Activated B cell treated with CpG ODN at 0.5 μM for 24 hours (primary cell): ENCODE measurements around the gene MANSC1. TPM values are rescaled to one million over a fixed set of nuclear protein-coding genes. Genes with fewer than 3 reads are reported as not detected.

ENCODE experiments used
- ATAC-seq: fragments of 200-7000 bp; cut with Tn5 transposase; one replicate; pipeline ENCODE4 v1.10.0; 2021; ENCODE audit warnings: low read depth, mild to moderate bottlenecking, moderate library complexity
- CTCF ChIA-PET: fragments of 350-600 bp; sonication (Branson Sonifier 250); formaldehyde crosslinking; loops from one replicate; lab custom pipeline; 2021; ENCODE audit warnings: antibody characterized with exemption; lab: Charles Lee
- POLR2A ChIA-PET: fragments of 350-600 bp; sonication (Branson Sonifier 250); formaldehyde crosslinking; loops from one replicate; lab custom pipeline; 2021; ENCODE audit warnings: antibody characterized with exemption; lab: Charles Lee
- DNase-seq: peaks from one replicate; pipeline ENCODE4 v3.0.0; 2022
- H3K27ac Mint-ChIP-seq: one replicate; pipeline ENCODE4 v1.8.0; 2020; ENCODE audit warnings: mixed read lengths
- H3K27me3 Mint-ChIP-seq: one replicate; pipeline ENCODE4 v1.8.0; 2021; ENCODE audit warnings: mixed read lengths
- H3K36me3 Mint-ChIP-seq: one replicate; pipeline ENCODE4 v1.8.0; 2021; ENCODE audit warnings: low read depth, mixed read lengths
- H3K4me1 Mint-ChIP-seq: one replicate; pipeline ENCODE4 v1.8.0; 2021; ENCODE audit warnings: mixed read lengths
- H3K4me3 Mint-ChIP-seq: one replicate; pipeline ENCODE4 v1.8.0; 2020; ENCODE audit warnings: mild to moderate bottlenecking, mixed read lengths
- H3K9me3 Mint-ChIP-seq: one replicate; pipeline ENCODE4 v1.8.0; 2020; ENCODE audit warnings: mixed read lengths
- intact Hi-C: fragments of 100-400 bp; cut with micrococcal nuclease; formaldehyde crosslinking; loops from one replicate; pipeline ENCODE4 v1.15.1; 2024
- total RNA-seq: library from RNA; stranded (reverse); gene quantifications from 2 replicates; pipeline ENCODE4 v1.2.3, GENCODE V29; 2022
- TF ChIP-seq, protein P1 (sequence below): fragments of 200-600 bp; IDR thresholded peaks from one replicate; pipeline ENCODE4 v1.8.0; 2022; ENCODE audit warnings: antibody characterized with exemption, mild to moderate bottlenecking

Gene MANSC1
- total RNA-seq, 1 donor from 2014 or later, result 0.86 TPM

- ATAC-seq (no peak), DNase-seq (no peak)
- ChIA-PET POLR2A (interaction anchor here (0.5 kb wide), 1 partner anchor 277 kb away, joined by 4 read pairs; no protein-coding TSS in a partner anchor), CTCF (no interaction called here)
- Mint-ChIP-seq H3K27me3 (peaks cover 9% of the 10 kb centered on the region), H3K9me3 (peaks cover 5% of the 10 kb centered on the region), H3K27ac (no peak overlapping the region), H3K4me3 (no peak overlapping the region), H3K4me1 (no peaks in the 10 kb centered on the region), H3K36me3 (no peaks in the 10 kb centered on the region)
- intact Hi-C loops, result no loop called here
- TF ChIP-seq, protein P1, sequence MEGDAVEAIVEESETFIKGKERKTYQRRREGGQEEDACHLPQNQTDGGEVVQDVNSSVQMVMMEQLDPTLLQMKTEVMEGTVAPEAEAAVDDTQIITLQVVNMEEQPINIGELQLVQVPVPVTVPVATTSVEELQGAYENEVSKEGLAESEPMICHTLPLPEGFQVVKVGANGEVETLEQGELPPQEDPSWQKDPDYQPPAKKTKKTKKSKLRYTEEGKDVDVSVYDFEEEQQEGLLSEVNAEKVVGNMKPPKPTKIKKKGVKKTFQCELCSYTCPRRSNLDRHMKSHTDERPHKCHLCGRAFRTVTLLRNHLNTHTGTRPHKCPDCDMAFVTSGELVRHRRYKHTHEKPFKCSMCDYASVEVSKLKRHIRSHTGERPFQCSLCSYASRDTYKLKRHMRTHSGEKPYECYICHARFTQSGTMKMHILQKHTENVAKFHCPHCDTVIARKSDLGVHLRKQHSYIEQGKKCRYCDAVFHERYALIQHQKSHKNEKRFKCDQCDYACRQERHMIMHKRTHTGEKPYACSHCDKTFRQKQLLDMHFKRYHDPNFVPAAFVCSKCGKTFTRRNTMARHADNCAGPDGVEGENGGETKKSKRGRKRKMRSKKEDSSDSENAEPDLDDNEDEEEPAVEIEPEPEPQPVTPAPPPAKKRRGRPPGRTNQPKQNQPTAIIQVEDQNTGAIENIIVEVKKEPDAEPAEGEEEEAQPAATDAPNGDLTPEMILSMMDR, result no peak
Observed at GRCh38 chr12:12301122-12301521, 48.9 kb downstream of the MANSC1 start.

- peaks cover 12% of the 10 kb centered on the region for H3K27me3 Mint-ChIP-seq
- H3K27ac Mint-ChIP-seq, result no peak overlapping the region
- H3K4me3 Mint-ChIP-seq, result no peak overlapping the region
- CTCF ChIA-PET, result no interaction called here
- ATAC-seq (no peak), DNase-seq (no peak)
- H3K4me1 Mint-ChIP-seq, result no peaks in the 10 kb centered on the region
- TF ChIP-seq, protein P1, result no peak
- intact Hi-C loops, result no loop called here
- POLR2A ChIA-PET, result no interaction called here
- H3K9me3 Mint-ChIP-seq, result peaks cover 2% of the 10 kb centered on the region
- H3K36me3 Mint-ChIP-seq, result no peaks in the 10 kb centered on the region
Observed at GRCh38 chr12:12297201-12297830, 52.7 kb downstream of the MANSC1 start.

GRCh38 chr12:12294215-12295005 lies 55.6 kb downstream of the MANSC1 start:
- ChIA-PET POLR2A (no interaction called here), CTCF (no interaction called here)
- H3K27me3 Mint-ChIP-seq, result peaks cover 3% of the 10 kb centered on the region
- H3K4me1 Mint-ChIP-seq, result no peaks in the 10 kb centered on the region
- DNase-seq, result no peak
- H3K4me3 Mint-ChIP-seq, result no peak overlapping the region
- no peaks in the 10 kb centered on the region for H3K9me3 Mint-ChIP-seq
- TF ChIP-seq, protein P1, result no peak
- no peak for ATAC-seq
- no peaks in the 10 kb centered on the region for H3K36me3 Mint-ChIP-seq
- no peak overlapping the region for H3K27ac Mint-ChIP-seq
- intact Hi-C loops, result no loop called here

DNA sequence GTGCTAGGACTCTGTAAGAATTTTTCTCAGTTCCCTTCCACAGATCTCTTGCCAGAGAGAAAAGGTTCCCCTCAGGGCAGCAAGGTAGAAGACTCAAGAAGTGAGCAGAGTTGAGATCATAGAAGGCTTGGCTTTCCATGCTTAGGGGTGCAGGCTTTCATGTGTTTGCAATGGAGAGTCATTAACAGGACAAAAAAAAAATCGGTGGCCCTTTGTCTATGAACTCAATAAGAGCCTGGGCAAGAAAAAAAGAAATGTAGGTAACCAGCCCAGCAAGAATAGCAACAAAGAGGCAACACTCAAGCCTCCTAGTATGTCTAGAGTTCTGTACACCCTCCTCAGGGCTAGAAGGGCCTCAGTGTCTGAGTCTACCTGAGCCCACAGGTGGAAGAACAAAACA lies 59.8 kb downstream of the MANSC1 start:
- no peaks in the 10 kb centered on the region for H3K9me3 Mint-ChIP-seq
- DNase-seq (no peak), ATAC-seq (no peak)
- TF ChIP-seq, protein P1, result no peak
- no peak overlapping the region for H3K4me3 Mint-ChIP-seq
- no peaks in the 10 kb centered on the region for H3K4me1 Mint-ChIP-seq
- CTCF ChIA-PET, result no interaction called here
- no peaks in the 10 kb centered on the region for H3K36me3 Mint-ChIP-seq
- POLR2A ChIA-PET, result no interaction called here
- peaks cover 12% of the 10 kb centered on the region for H3K27me3 Mint-ChIP-seq
- H3K27ac Mint-ChIP-seq, result no peak overlapping the region
- intact Hi-C loops, result no loop called here

GRCh38 chr12:12286441-12286840 lies 63.6 kb downstream of the MANSC1 start:
- Mint-ChIP-seq H3K9me3 (no peaks in the 10 kb centered on the region), H3K27me3 (peaks cover 29% of the 10 kb centered on the region), H3K27ac (no peak overlapping the region), H3K4me1 (no peaks in the 10 kb centered on the region), H3K36me3 (no peaks in the 10 kb centered on the region), H3K4me3 (no peak overlapping the region)
- ChIA-PET POLR2A (no interaction called here), CTCF (no interaction called here)
- DNase-seq, result no peak
- no peak for ATAC-seq
- TF ChIP-seq, protein P1, result no peak
- intact Hi-C loops, result no loop called here
